WTC11 (cell line): Measurements from ENCODE around the gene EBF3.

Experiments used
- ATF2 ChIP-seq: sonication (generic); formaldehyde crosslinking; IDR thresholded peaks from 2 replicates; pipeline ENCODE4 v1.8.1; 2022; ENCODE audit warnings: low read depth, missing genetic modification reagents, borderline replicate concordance
- ATF3 ChIP-seq: sonication (generic); formaldehyde crosslinking; conservative IDR thresholded peaks from 2 replicates; pipeline ENCODE4 v1.8.1; 2022; ENCODE audit warnings: mild to moderate bottlenecking, missing genetic modification reagents
- ATF6 ChIP-seq: sonication (generic); formaldehyde crosslinking; IDR thresholded peaks from 2 replicates; pipeline ENCODE4 v1.8.1; 2023; ENCODE audit warnings: mild to moderate bottlenecking, missing genetic modification reagents
- CREB1 ChIP-seq: sonication (generic); formaldehyde crosslinking; IDR thresholded peaks from 2 replicates; pipeline ENCODE4 v1.8.0; 2023; ENCODE audit warnings: mild to moderate bottlenecking, missing genetic modification reagents
- CTCF ChIP-seq: fragments of 200-600 bp; IDR thresholded peaks from 2 replicates; pipeline ENCODE4 v1.8.0; 2022; ENCODE audit warnings: antibody characterized with exemption
- ETV6 ChIP-seq: sonication (generic); formaldehyde crosslinking; IDR thresholded peaks from 2 replicates; pipeline ENCODE4 v1.8.1; 2022; ENCODE audit warnings: mild to moderate bottlenecking, missing genetic modification reagents
- FOXP4 ChIP-seq: sonication (generic); formaldehyde crosslinking; IDR thresholded peaks from 2 replicates; pipeline ENCODE4 v1.8.0; 2022; ENCODE audit warnings: mild to moderate bottlenecking, missing genetic modification reagents
- TEAD4 ChIP-seq: sonication (generic); formaldehyde crosslinking; IDR thresholded peaks from 2 replicates; pipeline ENCODE4 v1.8.0; 2022; ENCODE audit warnings: mild to moderate bottlenecking, missing genetic modification reagents
- TF ChIP-seq, protein P1 (sequence below): fragments of 250-450 bp; sonication (Bioruptor Pico); IDR thresholded peaks from 2 replicates; pipeline ENCODE4 v1.8.0; 2021; ENCODE audit warnings: mild to moderate bottlenecking
- TF ChIP-seq, protein P2 (sequence below): sonication (generic); formaldehyde crosslinking; IDR thresholded peaks from 2 replicates; pipeline ENCODE4 v1.8.0; 2023; ENCODE audit warnings: missing genetic modification reagents, mild to moderate bottlenecking, borderline replicate concordance
- TF ChIP-seq, protein P3 (sequence below): fragments of 250-450 bp; sonication (Bioruptor Pico); IDR thresholded peaks from 2 replicates; pipeline ENCODE4 v2.1.2; 2022; ENCODE audit warnings: mild to moderate bottlenecking, moderate library complexity

DNA sequence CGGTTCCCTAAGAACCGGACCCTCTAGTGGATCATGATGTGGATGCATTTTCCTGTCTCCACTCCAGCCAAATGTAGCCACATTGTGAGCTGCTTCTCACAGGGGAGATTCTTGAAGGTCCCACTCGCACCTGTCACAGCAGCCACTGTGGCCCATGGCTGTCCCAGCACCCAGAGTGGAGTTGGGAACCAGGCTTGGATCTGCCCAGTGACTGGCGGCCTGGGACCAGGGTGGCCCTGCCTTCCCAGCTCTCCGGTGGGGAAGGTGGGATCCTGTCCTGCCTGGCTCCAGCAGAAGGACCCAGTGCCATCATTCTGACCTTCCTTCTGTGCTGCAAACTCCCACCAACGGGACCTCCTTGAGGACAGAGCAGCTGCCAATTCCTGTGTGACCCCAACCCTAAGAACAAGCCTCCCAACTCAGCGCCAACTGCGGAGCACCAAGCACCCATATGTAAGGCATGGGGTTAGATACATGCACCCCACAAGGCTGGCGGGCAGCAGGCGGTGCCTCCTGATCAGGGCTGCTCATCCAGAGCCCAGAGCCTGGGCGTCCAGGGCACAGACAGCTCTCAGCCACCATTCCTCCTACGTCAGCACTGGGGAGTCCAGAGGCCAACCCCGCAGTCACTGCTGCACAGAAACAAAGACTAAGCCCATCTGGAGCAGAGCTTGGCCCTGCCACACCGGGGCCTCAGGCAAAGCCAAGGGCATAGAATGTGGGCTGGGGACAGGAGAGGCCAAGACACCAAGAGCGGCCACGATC, 28.8 kb downstream of the EBF3 start:
- TF ChIP-seq CTCF: no peak
- no peak for TF ChIP-seq ATF6 (CRISPR knock-in tag)
- TF ChIP-seq, protein P1, sequence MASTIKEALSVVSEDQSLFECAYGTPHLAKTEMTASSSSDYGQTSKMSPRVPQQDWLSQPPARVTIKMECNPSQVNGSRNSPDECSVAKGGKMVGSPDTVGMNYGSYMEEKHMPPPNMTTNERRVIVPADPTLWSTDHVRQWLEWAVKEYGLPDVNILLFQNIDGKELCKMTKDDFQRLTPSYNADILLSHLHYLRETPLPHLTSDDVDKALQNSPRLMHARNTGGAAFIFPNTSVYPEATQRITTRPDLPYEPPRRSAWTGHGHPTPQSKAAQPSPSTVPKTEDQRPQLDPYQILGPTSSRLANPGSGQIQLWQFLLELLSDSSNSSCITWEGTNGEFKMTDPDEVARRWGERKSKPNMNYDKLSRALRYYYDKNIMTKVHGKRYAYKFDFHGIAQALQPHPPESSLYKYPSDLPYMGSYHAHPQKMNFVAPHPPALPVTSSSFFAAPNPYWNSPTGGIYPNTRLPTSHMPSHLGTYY (CRISPR knock-in tag): no peak
- TF ChIP-seq TEAD4 (CRISPR knock-in tag): no peak
- TF ChIP-seq, protein P2, sequence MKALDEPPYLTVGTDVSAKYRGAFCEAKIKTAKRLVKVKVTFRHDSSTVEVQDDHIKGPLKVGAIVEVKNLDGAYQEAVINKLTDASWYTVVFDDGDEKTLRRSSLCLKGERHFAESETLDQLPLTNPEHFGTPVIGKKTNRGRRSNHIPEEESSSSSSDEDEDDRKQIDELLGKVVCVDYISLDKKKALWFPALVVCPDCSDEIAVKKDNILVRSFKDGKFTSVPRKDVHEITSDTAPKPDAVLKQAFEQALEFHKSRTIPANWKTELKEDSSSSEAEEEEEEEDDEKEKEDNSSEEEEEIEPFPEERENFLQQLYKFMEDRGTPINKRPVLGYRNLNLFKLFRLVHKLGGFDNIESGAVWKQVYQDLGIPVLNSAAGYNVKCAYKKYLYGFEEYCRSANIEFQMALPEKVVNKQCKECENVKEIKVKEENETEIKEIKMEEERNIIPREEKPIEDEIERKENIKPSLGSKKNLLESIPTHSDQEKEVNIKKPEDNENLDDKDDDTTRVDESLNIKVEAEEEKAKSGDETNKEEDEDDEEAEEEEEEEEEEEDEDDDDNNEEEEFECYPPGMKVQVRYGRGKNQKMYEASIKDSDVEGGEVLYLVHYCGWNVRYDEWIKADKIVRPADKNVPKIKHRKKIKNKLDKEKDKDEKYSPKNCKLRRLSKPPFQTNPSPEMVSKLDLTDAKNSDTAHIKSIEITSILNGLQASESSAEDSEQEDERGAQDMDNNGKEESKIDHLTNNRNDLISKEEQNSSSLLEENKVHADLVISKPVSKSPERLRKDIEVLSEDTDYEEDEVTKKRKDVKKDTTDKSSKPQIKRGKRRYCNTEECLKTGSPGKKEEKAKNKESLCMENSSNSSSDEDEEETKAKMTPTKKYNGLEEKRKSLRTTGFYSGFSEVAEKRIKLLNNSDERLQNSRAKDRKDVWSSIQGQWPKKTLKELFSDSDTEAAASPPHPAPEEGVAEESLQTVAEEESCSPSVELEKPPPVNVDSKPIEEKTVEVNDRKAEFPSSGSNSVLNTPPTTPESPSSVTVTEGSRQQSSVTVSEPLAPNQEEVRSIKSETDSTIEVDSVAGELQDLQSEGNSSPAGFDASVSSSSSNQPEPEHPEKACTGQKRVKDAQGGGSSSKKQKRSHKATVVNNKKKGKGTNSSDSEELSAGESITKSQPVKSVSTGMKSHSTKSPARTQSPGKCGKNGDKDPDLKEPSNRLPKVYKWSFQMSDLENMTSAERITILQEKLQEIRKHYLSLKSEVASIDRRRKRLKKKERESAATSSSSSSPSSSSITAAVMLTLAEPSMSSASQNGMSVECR (CRISPR knock-in tag): no peak
- TF ChIP-seq ETV6: no peak
- no peak for TF ChIP-seq ATF3
- no peak for TF ChIP-seq CREB1 (CRISPR knock-in tag)
- TF ChIP-seq, protein P3, sequence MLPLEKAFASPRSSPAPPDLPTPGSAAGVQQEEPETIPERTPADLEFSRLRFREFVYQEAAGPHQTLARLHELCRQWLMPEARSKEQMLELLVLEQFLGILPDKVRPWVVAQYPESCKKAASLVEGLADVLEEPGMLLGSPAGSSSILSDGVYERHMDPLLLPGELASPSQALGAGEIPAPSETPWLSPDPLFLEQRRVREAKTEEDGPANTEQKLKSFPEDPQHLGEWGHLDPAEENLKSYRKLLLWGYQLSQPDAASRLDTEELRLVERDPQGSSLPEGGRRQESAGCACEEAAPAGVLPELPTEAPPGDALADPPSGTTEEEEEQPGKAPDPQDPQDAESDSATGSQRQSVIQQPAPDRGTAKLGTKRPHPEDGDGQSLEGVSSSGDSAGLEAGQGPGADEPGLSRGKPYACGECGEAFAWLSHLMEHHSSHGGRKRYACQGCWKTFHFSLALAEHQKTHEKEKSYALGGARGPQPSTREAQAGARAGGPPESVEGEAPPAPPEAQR: no peak
- TF ChIP-seq ATF2: no peak
- TF ChIP-seq FOXP4: no peak
